ENCODE data around the gene ZBTB22. TPM values are rescaled to one million over a fixed set of nuclear protein-coding genes. Genes with fewer than 3 reads are reported as not detected.
"Not testable (repeated sequence)": the region's sequence is repeated elsewhere in the genome, so short reads cannot be mapped to it uniquely, and the experiment has no call there.

ZBTB22 gene
- total RNA-seq, 2 donors from 2014 or later, result 6.9 to 20.0 TPM

DNA sequence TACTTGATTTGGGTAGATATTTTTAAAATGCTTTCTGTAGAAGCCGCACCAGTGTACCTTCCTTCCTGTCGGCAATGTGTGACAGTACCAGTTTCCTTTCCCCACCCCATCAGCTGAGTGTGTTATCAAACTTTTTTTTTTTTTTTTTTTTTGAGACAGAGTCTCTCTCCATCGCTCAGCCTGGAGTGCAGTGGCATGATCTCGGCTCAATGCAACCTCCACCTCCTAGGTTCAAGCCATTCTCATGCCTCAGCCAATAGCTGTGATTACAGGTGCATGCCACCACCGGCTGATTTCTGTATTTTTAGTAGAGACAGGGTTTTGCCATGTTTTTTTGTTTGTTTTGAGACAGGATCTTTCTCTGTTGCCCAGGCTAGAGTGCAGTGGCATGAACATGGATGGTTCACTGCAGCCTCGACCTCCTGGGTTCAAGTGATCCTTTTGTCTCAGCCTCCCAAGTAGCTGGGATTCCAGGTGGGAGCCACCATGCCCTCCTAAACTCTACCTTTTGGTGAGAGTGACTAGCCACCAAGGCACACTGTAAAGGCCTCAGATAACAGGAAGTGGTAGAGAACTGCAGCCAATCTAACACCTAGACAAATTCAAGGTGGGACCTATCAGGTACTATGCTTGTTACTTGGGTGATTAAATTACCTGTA, 26.5 kb upstream of the ZBTB22 start:
- Mint-ChIP-seq H3K27ac (peak overlapping the region; percentile 68), H3K9me3 (no peaks in the 10 kb centered on the region), H3K4me1 (peaks cover 8% of the 10 kb centered on the region), H3K27me3 (no peaks in the 10 kb centered on the region), H3K36me3 (ENCODE audit: low read depth) (no peaks in the 10 kb centered on the region), H3K4me3 (peak overlapping the region; percentile 83)
- peak; percentile 86 for ATAC-seq (replicated peaks)

DNA sequence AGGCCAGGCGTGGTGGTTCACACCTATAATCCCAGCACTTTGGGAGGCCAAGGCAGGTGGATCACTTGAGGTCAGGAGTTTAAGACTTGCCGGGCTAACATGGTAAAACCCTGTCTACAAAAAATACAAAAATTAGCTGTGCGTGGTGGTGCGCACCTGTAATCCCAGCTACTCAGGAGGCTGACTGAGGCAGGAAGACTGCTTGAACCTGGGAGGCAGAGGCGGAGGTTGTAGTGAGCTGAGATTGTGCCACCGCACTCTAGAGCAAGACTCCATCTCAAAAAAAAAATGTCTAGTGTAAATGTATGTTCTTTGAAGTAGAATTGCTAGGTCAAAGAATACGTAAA, 26.0 kb upstream of the ZBTB22 start:
- H3K27ac Mint-ChIP-seq, result peak overlapping the region; percentile 68
- peak overlapping the region; percentile 83 for H3K4me3 Mint-ChIP-seq
- not testable (repeated sequence) for H3K9me3 Mint-ChIP-seq; H3K36me3 Mint-ChIP-seq (ENCODE audit: low read depth); H3K4me1 Mint-ChIP-seq; H3K27me3 Mint-ChIP-seq
- ATAC-seq (replicated peaks), result peak; percentile 32

DNA sequence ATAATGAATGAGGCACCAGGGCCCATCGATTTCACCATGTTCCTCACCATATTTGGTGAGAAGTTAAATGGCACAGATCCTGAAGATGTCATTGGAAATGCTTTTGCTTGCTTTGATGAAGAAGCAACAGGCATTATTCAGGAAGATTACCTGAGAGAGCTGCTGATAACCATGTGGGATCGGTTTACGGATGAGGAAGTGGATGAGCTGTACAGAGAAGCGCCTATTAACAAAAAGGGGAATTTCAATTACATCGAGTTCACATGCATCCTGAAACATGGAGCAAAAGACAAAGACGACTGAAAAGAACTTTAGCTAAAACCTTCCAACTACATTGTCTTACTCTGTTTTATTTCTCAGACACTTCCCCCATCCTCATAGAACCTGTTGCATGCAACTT, 21.6 kb upstream of the ZBTB22 start:
- no peak for ATAC-seq (replicated peaks)
- Mint-ChIP-seq H3K4me3 (no peak overlapping the region), H3K27ac (no peak overlapping the region), H3K4me1 (no peaks in the 10 kb centered on the region), H3K36me3 (ENCODE audit: low read depth) (no peaks in the 10 kb centered on the region), H3K27me3 (no peaks in the 10 kb centered on the region), H3K9me3 (no peaks in the 10 kb centered on the region)

- Mint-ChIP-seq H3K4me3 (no peak overlapping the region), H3K27me3 (no peaks in the 10 kb centered on the region), H3K4me1 (no peaks in the 10 kb centered on the region), H3K36me3 (ENCODE audit: low read depth) (no peaks in the 10 kb centered on the region), H3K9me3 (no peaks in the 10 kb centered on the region), H3K27ac (no peak overlapping the region)
- no peak for ATAC-seq (replicated peaks)
These were observed 19.0 kb upstream of the ZBTB22 start for GRCh38 chr6:33336495-33336894.

DNA sequence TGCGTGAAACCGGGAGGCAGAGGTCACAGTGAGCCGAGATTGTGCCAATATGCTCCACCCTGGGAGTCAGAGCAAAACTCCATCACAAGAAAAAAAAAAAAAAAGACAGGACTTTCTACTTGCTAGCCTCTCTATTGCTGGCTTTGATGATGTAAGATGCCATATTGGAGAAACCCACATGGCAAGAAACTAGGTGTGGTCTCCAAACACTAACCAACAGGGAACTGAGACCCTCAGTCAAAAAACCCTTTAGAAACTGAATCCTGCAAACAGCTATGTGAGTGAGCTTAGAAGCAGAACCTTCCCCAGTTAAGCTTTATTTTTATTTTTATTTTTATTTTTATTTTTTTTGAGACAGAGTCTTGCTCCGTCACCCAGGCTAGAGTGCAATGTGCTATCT, 18.4 kb upstream of the ZBTB22 start:
- H3K4me1 Mint-ChIP-seq, result no peaks in the 10 kb centered on the region
- no peak for ATAC-seq (replicated peaks)

DNA sequence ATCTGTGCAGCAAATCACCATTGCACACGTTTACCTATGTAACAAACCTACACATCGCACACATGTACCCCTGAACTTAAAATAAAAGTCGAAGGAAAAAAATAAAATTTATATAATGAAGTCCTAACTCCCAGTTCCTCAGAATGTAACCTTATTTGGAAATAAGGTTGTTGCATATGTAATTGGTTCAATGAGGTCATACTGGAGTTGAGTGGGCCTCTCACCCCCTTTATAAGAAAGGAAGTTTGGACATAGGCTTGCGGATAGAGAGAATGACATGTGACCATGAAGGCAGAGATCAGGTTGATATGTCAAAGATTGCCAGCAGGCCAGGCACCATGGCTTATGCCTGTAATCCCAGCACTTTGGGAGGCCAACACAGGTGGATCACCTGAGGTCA, 16.1 kb upstream of the ZBTB22 start:
- Mint-ChIP-seq H3K4me3 (no peak overlapping the region), H3K36me3 (ENCODE audit: low read depth) (no peaks in the 10 kb centered on the region), H3K27ac (no peak overlapping the region), H3K9me3 (no peaks in the 10 kb centered on the region), H3K4me1 (no peaks in the 10 kb centered on the region), H3K27me3 (no peaks in the 10 kb centered on the region)
- no peak for ATAC-seq (replicated peaks)

More for the DNA sequence above, 18.4 kb upstream of the ZBTB22 start:
- no peak overlapping the region for H3K4me3 Mint-ChIP-seq
- H3K36me3 Mint-ChIP-seq (ENCODE audit: low read depth), result no peaks in the 10 kb centered on the region
- H3K27ac Mint-ChIP-seq, result no peak overlapping the region
- no peaks in the 10 kb centered on the region for H3K9me3 Mint-ChIP-seq
- no peaks in the 10 kb centered on the region for H3K27me3 Mint-ChIP-seq

DNA sequence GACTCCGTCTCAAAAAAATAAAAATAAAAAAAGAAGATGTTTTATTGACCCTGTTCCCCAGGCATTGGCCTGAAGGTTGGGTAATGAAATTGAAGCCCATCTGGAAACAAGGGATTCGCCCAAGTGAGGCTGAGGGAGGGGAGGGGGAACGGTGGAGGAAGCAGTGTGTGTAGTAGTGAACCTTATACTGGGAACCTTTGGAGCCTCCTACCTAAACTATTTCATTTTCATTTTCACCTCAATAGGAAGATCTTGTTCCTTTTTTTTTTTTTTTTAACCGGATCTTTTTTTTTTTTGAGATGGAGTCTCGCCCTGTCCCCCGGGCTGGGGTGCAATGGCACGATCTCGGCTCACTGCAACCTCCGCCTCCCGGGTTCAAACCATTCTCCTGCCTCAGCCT, 13.2 kb upstream of the ZBTB22 start:
- Mint-ChIP-seq H3K9me3 (no peaks in the 10 kb centered on the region), H3K4me3 (no peak overlapping the region), H3K36me3 (ENCODE audit: low read depth) (no peaks in the 10 kb centered on the region), H3K27ac (no peak overlapping the region), H3K4me1 (no peaks in the 10 kb centered on the region), H3K27me3 (no peaks in the 10 kb centered on the region)
- no peak for ATAC-seq (replicated peaks)

- Mint-ChIP-seq H3K27me3 (no peaks in the 10 kb centered on the region), H3K36me3 (ENCODE audit: low read depth) (no peaks in the 10 kb centered on the region), H3K27ac (no peak overlapping the region), H3K4me3 (no peak overlapping the region), H3K9me3 (no peaks in the 10 kb centered on the region), H3K4me1 (no peaks in the 10 kb centered on the region)
- ATAC-seq (replicated peaks), result no peak
These were observed 11.5 kb upstream of the ZBTB22 start for GRCh38 chr6:33329058-33329457.

DNA sequence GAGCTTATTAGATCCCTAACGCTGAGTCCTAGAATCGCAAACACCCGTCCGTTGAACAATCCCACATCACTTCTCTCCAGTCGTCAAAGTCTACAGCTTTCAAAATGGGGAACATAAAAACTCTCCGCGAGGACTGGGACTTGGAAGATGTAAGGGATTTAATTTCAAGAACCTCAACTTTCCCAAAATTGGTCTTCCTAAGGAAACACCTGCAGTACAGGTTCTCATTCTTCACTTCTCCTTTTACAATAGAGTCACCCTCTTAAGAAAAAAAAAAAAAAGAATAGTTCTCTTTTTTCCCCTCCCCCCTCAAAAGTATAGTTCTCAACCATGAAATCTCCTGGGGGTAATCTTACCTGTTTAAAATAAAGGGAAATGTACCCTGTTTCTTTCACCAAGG, 6.6 kb upstream of the ZBTB22 start:
- H3K27me3 Mint-ChIP-seq, result no peaks in the 10 kb centered on the region
- peaks cover 41% of the 10 kb centered on the region for H3K36me3 Mint-ChIP-seq (ENCODE audit: low read depth)

DNA sequence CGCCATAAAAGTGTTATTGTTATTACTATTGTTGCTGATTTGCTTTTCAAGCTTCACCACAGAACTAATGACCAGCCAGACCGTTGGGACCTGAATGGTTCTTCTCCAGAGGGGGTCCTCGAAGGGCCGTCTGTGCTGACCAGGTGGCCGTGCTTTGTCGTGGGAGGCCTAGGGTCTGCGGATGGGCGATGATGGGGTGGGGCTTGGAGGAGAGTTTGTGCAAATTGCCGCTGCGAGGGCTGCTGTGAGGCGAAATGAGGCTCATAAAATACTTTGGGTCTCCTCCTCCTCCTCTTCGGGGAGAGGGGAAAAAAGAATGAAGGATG, 6.0 kb upstream of the ZBTB22 start:
- no peak for ATAC-seq (replicated peaks)

More for the DNA sequence above, 6.6 kb upstream of the ZBTB22 start:
- peak overlapping the region; percentile 97 for H3K27ac Mint-ChIP-seq
- no peak for ATAC-seq (replicated peaks)
- no peaks in the 10 kb centered on the region for H3K9me3 Mint-ChIP-seq
- peaks cover 31% of the 10 kb centered on the region for H3K4me1 Mint-ChIP-seq
- H3K4me3 Mint-ChIP-seq, result peak overlapping the region; percentile 96

DNA sequence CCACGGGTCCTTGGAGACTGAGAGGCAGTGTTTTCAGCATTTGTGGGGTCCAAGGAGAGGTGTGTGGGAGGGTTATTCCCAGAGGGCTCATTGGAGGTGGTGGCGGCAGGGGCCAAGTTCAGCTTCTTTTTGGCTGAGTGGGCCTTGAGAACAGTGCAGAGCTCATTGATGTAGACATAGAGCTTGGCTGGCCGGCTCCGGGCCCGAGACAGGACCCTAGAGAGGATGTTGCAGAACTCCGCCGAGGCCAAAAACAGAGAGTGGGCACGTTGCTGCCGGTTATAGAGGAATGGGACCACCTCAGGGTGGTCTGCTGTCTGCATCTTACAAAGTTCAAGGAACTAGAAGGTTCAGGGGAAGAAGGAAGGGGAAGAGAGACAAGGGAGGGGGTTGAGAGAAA, 3.7 kb upstream of the ZBTB22 start:
- peaks cover 51% of the 10 kb centered on the region for H3K4me1 Mint-ChIP-seq
- ATAC-seq (replicated peaks), result no peak
- H3K4me3 Mint-ChIP-seq, result peak overlapping the region; percentile 96
- H3K27me3 Mint-ChIP-seq, result no peaks in the 10 kb centered on the region
- no peaks in the 10 kb centered on the region for H3K9me3 Mint-ChIP-seq
- peaks cover 57% of the 10 kb centered on the region for H3K36me3 Mint-ChIP-seq (ENCODE audit: low read depth)
- H3K27ac Mint-ChIP-seq, result peak overlapping the region; percentile 97

More for the DNA sequence above, 6.0 kb upstream of the ZBTB22 start:
- Mint-ChIP-seq H3K27me3 (no peaks in the 10 kb centered on the region), H3K4me3 (peak overlapping the region; percentile 96), H3K36me3 (ENCODE audit: low read depth) (peaks cover 46% of the 10 kb centered on the region), H3K9me3 (no peaks in the 10 kb centered on the region), H3K27ac (peak overlapping the region; percentile 97), H3K4me1 (peaks cover 36% of the 10 kb centered on the region)

GRCh38 chr6:33320315-33321181, 3.0 kb upstream of the ZBTB22 start:
- peaks cover 57% of the 10 kb centered on the region for H3K36me3 Mint-ChIP-seq (ENCODE audit: low read depth)
- H3K9me3 Mint-ChIP-seq, result no peaks in the 10 kb centered on the region
- peak overlapping the region; percentile 96 for H3K4me3 Mint-ChIP-seq
- peak overlapping the region; percentile 97 for H3K27ac Mint-ChIP-seq
- H3K27me3 Mint-ChIP-seq, result no peaks in the 10 kb centered on the region
- ATAC-seq (replicated peaks), result no peak
- peaks cover 51% of the 10 kb centered on the region for H3K4me1 Mint-ChIP-seq

GRCh38 chr6:33319939-33320314, 2.4 kb upstream of the ZBTB22 start:
- peak overlapping the region; percentile 90 for H3K27ac Mint-ChIP-seq
- no peak for ATAC-seq (replicated peaks)
- H3K9me3 Mint-ChIP-seq, result no peaks in the 10 kb centered on the region
- H3K4me1 Mint-ChIP-seq, result peaks cover 51% of the 10 kb centered on the region
- H3K36me3 Mint-ChIP-seq (ENCODE audit: low read depth), result peaks cover 57% of the 10 kb centered on the region
- H3K4me3 Mint-ChIP-seq, result peak overlapping the region; percentile 96
- no peaks in the 10 kb centered on the region for H3K27me3 Mint-ChIP-seq

DNA sequence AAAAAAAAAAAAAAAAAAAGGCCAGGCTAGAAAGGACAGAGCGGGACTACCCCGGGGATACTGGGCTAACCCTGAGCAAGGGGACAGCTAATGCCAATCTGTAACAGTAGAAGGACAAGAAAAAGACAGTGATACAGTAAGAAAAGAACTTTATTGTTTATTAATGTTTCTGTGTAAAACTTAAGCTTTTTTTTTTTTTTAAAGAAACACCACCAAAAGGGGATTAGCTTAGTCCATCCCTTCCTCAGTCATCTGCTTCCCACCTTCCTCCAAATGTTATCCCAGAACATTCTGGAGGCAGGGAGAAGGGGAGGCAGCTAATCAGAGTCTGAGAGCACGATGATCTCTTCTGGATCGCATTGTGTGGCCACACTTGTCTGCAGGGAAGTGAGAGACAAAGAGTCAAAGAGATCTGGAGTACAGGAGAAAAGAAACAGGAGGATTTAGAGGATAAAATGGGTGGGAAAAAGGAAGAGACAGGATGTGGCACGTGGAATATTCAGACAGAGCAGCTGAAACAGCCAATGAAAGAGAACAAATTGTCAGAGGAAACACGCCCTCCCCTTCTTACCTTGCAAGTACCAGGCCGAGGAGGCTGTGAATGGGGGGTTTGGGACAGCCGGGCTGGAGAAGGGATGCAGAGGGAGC, 1.0 kb upstream of the ZBTB22 start:
- H3K4me1 Mint-ChIP-seq, result peaks cover 55% of the 10 kb centered on the region
- ATAC-seq (replicated peaks), result no peak
- peak overlapping the region; percentile 96 for H3K4me3 Mint-ChIP-seq
- H3K36me3 Mint-ChIP-seq (ENCODE audit: low read depth), result peaks cover 66% of the 10 kb centered on the region
- no peaks in the 10 kb centered on the region for H3K9me3 Mint-ChIP-seq
- no peaks in the 10 kb centered on the region for H3K27me3 Mint-ChIP-seq
- H3K27ac Mint-ChIP-seq, result peak overlapping the region; percentile 90

GRCh38 chr6:33317419-33317668, 200 bp downstream of the ZBTB22 start:
- peaks cover 70% of the 10 kb centered on the region for H3K36me3 Mint-ChIP-seq (ENCODE audit: low read depth)
- peak overlapping the region; percentile 96 for H3K4me3 Mint-ChIP-seq
- peak overlapping the region; percentile 90 for H3K27ac Mint-ChIP-seq
- H3K9me3 Mint-ChIP-seq, result no peaks in the 10 kb centered on the region
- H3K4me1 Mint-ChIP-seq, result peaks cover 54% of the 10 kb centered on the region
- H3K27me3 Mint-ChIP-seq, result no peaks in the 10 kb centered on the region
- ATAC-seq (replicated peaks), result no peak

Measured in activated T-helper 17 cell treated with anti-CD3 and anti-CD28 coated beads, Interleukin-2, amount 50 U/mL, for 72 hours (primary cell).